Lung (tissue), 12 donors: ENCODE measurements around the gene PIRT. TPM values are rescaled to one million over a fixed set of nuclear protein-coding genes. Genes with fewer than 3 reads are reported as not detected.

Experiments used
- ATAC-seq: fragments of 200-7000 bp; cut with Tn5 transposase; one replicate; pipeline ENCODE4 v1.9.1; 2020; ENCODE audit warnings: moderate number of reproducible peaks; ENCODE audit not compliant: insufficient read depth, low FRiP score
- DNase-seq, 3 donors: peaks; one replicate each; pipeline ENCODE4 v3.0.0-alpha.2; 2013 to 2017
- H3K27ac ChIP-seq, 2 donors: one replicate each; pipeline ENCODE4 v1.5.1; 2013; ENCODE audit warnings: mild to moderate bottlenecking in 2 of 2, moderate library complexity in 2 of 2, control low read depth in 1 of 2, inconsistent platforms in 1 of 2, low read depth in 1 of 2, low read length in 1 of 2
- H3K27me3 ChIP-seq, 3 donors: one replicate each; pipeline ENCODE4 v1.5.1; 2013; ENCODE audit warnings: low read length in 2 of 3; ENCODE audit not compliant: control insufficient read depth in 3 of 3, insufficient read depth in 3 of 3
- H3K36me3 ChIP-seq, 4 donors: one replicate each; pipeline ENCODE4 v1.5.1; 2013; ENCODE audit warnings: low read length in 4 of 4, mild to moderate bottlenecking in 1 of 4, moderate library complexity in 1 of 4; ENCODE audit not compliant: control insufficient read depth in 4 of 4, insufficient read depth in 4 of 4
- H3K4me1 ChIP-seq, 5 donors: one replicate each; pipeline ENCODE4 v1.5.1; 2013; ENCODE audit warnings: low read length in 5 of 5, mild to moderate bottlenecking in 2 of 5, moderate library complexity in 1 of 5; ENCODE audit not compliant: control insufficient read depth in 5 of 5, insufficient read depth in 5 of 5
- H3K4me3 ChIP-seq: one replicate; pipeline ENCODE4 v1.5.1; 2013; ENCODE audit warnings: mild to moderate bottlenecking, control low read depth, moderate library complexity
- H3K9ac ChIP-seq, 2 donors: one replicate each; pipeline ENCODE4 v1.5.1; 2013; ENCODE audit warnings: low read length in 2 of 2, control low read depth in 1 of 2; ENCODE audit not compliant: insufficient read depth in 1 of 2
- H3K9me3 ChIP-seq, 4 donors: one replicate each; pipeline ENCODE4 v1.5.1; 2013; ENCODE audit warnings: low read length in 3 of 4, mild to moderate bottlenecking in 1 of 4, moderate library complexity in 1 of 4; ENCODE audit not compliant: control insufficient read depth in 4 of 4, insufficient read depth in 3 of 4
- WGBS, 2 donors: extraction: QIAGEN DNeasy Blood & Tissue Kit; methylation state at CpG; one replicate each; pipeline ENCODE4 v1.1.7; 2013; 5-methylcytosine and 5-hydroxymethylcytosine counted together
- polyA plus RNA-seq, 2 donors: library from polyadenylated mRNA; stranded (reverse); fragments of 200-250 nt; gene quantifications; one replicate each; pipeline ENCODE4 v1.2.1, GENCODE V29; 2013
- total RNA-seq, 2 donors: library from RNA; depleted of rRNA in 1 of 2; stranded (reverse); fragments of >200 nt in 1 of 2; gene quantifications; one replicate each; pipeline ENCODE4 v1.2.1, GENCODE V29; 2014 to 2021
- TF ChIP-seq, protein P1 (sequence below): IDR thresholded peaks from 2 replicates; pipeline ENCODE4 v1.5.1; 2012; ENCODE audit warnings: mild to moderate bottlenecking; ENCODE audit errors: control extremely low read depth, extremely low read depth
- donor health status: control.
- donor health status: control.
- donor health status: Bipolar disorder and iron deficiency.
- donor health status: healthy.
- donor health status: DM: yes; HTN: yes; CAD: no.

PIRT gene
- total and polyA plus RNA-seq, 4 donors: 0.26 TPM; not detected in 3

- TF ChIP-seq, protein P1, sequence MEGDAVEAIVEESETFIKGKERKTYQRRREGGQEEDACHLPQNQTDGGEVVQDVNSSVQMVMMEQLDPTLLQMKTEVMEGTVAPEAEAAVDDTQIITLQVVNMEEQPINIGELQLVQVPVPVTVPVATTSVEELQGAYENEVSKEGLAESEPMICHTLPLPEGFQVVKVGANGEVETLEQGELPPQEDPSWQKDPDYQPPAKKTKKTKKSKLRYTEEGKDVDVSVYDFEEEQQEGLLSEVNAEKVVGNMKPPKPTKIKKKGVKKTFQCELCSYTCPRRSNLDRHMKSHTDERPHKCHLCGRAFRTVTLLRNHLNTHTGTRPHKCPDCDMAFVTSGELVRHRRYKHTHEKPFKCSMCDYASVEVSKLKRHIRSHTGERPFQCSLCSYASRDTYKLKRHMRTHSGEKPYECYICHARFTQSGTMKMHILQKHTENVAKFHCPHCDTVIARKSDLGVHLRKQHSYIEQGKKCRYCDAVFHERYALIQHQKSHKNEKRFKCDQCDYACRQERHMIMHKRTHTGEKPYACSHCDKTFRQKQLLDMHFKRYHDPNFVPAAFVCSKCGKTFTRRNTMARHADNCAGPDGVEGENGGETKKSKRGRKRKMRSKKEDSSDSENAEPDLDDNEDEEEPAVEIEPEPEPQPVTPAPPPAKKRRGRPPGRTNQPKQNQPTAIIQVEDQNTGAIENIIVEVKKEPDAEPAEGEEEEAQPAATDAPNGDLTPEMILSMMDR: peak; percentile 29
- peak; percentile 15 to 36 (median 22) for DNase-seq
Measured at GRCh38 chr17:10875984-10876555, 38.2 kb upstream of the PIRT start.

GRCh38 chr17:10875430-10875851, 37.6 kb upstream of the PIRT start:
- peak; percentile 56 to 71 (median 58) for DNase-seq
- TF ChIP-seq, protein P1: no peak

More at GRCh38 chr17:10875984-10876555, 38.2 kb upstream of the PIRT start:
- peaks cover 0 to 10% (median 0%) of the 10 kb centered on the region in 5 donors for H3K4me1 ChIP-seq
- H3K36me3 ChIP-seq: no peaks in the 10 kb centered on the region
- peaks cover 0 to 4% (median 0%) of the 10 kb centered on the region in 3 donors for H3K27me3 ChIP-seq
- H3K4me3 ChIP-seq: no peak overlapping the region
- WGBS, 2 donors: 7 to 8% methylated on average over 7 of the region's 7 CpGs
- H3K27ac ChIP-seq: no peak overlapping the region
- no peaks in the 10 kb centered on the region for H3K9me3 ChIP-seq
- ATAC-seq: no peak
- no peak overlapping the region for H3K9ac ChIP-seq

GRCh38 chr17:10871914-10872313, 34.0 kb upstream of the PIRT start:
- ATAC-seq: no peak
- no peak overlapping the region for H3K27ac ChIP-seq
- 32 to 36% methylated on average over 5 of the region's 5 CpGs for whole genome bisulfite sequencing, 2 donors

More at GRCh38 chr17:10875430-10875851, 37.6 kb upstream of the PIRT start:
- 16% methylated on average over 9 of the region's 9 CpGs for WGBS, 2 donors
- Histone ChIP-seq H3K4me3 (no peak overlapping the region), H3K9ac (no peak overlapping the region), H3K9me3 (no peaks in the 10 kb centered on the region), H3K4me1 (peaks cover 0 to 10% (median 0%) of the 10 kb centered on the region in 5 donors), H3K27ac (no peak overlapping the region), H3K27me3 (peaks cover 0 to 4% (median 0%) of the 10 kb centered on the region in 3 donors), H3K36me3 (no peaks in the 10 kb centered on the region)
- no peak for ATAC-seq

More at GRCh38 chr17:10871914-10872313, 34.0 kb upstream of the PIRT start:
- no peaks in the 10 kb centered on the region for H3K27me3 ChIP-seq
- H3K4me1 ChIP-seq: no peaks in the 10 kb centered on the region
- no peak overlapping the region for H3K4me3 ChIP-seq
- no peaks in the 10 kb centered on the region for H3K9me3 ChIP-seq
- TF ChIP-seq, protein P1: no peak
- DNase-seq: no peak
- H3K36me3 ChIP-seq: no peaks in the 10 kb centered on the region
- no peak overlapping the region for H3K9ac ChIP-seq
